B cell (primary cell): ENCODE data around the gene DLK2.

ENCODE experiments used
- CTCF ChIP-seq: fragments of 200-600 bp; IDR thresholded peaks from one replicate; pipeline ENCODE4 v1.8.0; 2022; ENCODE audit warnings: antibody characterized with exemption, mild to moderate bottlenecking
- EZH2 ChIP-seq: IDR thresholded peaks from 2 replicates; pipeline ENCODE4 v1.6.1; 2012; ENCODE audit warnings: borderline replicate concordance, low read depth, mild to moderate bottlenecking, moderate library complexity, low read length; ENCODE audit not compliant: insufficient read depth, poor library complexity, severe bottlenecking

- no peak for TF ChIP-seq CTCF
- no peak for TF ChIP-seq EZH2
Observed at GRCh38 chr6:43489277-43490072, 34.1 kb upstream of the DLK2 start.
